ENCODE results near the gene EIF3F. TPM values are rescaled to one million over a fixed set of nuclear protein-coding genes. Genes with fewer than 3 reads are reported as not detected.

The EIF3F gene
- total and polyA plus RNA-seq, 2 donors (not counting 1 experiment from before 2014, with no cell fraction given) = 330 to 584 TPM

- peak overlapping the region; percentile 75 for H3K9ac ChIP-seq (ENCODE audit: low read length)
- WGBS (ENCODE audit: insufficient coverage) = 1% methylated on average over 84 of the region's 84 CpGs
- H3K4me1 ChIP-seq (ENCODE audit: control insufficient read depth in 2 of 2, insufficient read depth in 2 of 2, low read length in 2 of 2) = peaks cover 16 to 18% of the 10 kb centered on the region in 2 donors
- ChIA-PET CTCF (no interaction called here), POLR2A (no interaction called here)
- peak; percentile 57 for DNase-seq
- H4K20me1 ChIP-seq (ENCODE audit: control insufficient read depth, insufficient read depth, low read length, poor library complexity, severe bottlenecking) = no peaks in the 10 kb centered on the region
- intact Hi-C loops (cut with micrococcal nuclease) = loop anchor here (2.0 kb wide), 1 partner anchor 33 kb away; the partner anchor contains the start of gene EIF3F
- peak overlapping the region in 4 of 5 experiments; percentile 31 to 69 (median 60) for H3K4me3 ChIP-seq (ENCODE audit: control extremely low read depth in 1 of 5, extremely low read depth in 1 of 5, insufficient read depth in 1 of 5, low read depth in 2 of 5, low read length in 4 of 5)
- peak overlapping the region; percentile 79 for H3K4me3 Mint-ChIP-seq
- H2AFZ ChIP-seq (ENCODE audit: insufficient read depth, low read depth, low read length, poor library complexity, severe bottlenecking) = peak overlapping the region; percentile 66
- peak; percentile 34 for ATAC-seq (ENCODE audit: low read depth)
- no peaks in the 10 kb centered on the region for H3K36me3 ChIP-seq (replicated peaks in 1 of 2; ENCODE audit: control extremely low read depth in 1 of 2, control insufficient read depth in 1 of 2, extremely low read depth in 1 of 2, insufficient read depth in 2 of 2, low read length in 1 of 2)
- peaks cover 0 to 3% (median 0%) of the 10 kb centered on the region in 3 donors for H3K9me3 ChIP-seq (ENCODE audit: control extremely low read depth in 1 of 3, control insufficient read depth in 2 of 3, insufficient read depth in 1 of 3, low read length in 2 of 3)
- H3K27ac Mint-ChIP-seq = no peak overlapping the region
- peak overlapping the region; percentile 99 for H3K4me2 ChIP-seq (replicated peaks; ENCODE audit: low read depth, low read length, poor library complexity, severe bottlenecking)
- H3K27ac ChIP-seq (ENCODE audit: low read length in 2 of 2) = peak overlapping the region in 1 of 2 donors; percentile 33
- no peaks in the 10 kb centered on the region for H3K79me2 ChIP-seq (ENCODE audit: control insufficient read depth, insufficient read depth, low read length)
- TF ChIP-seq EZH2 (IDR thresholded peaks at IDR 0.05; ENCODE audit: borderline replicate concordance, insufficient read depth, low read depth, low read length, poor library complexity, severe bottlenecking) = no peak
- TF ChIP-seq CTCF (IDR thresholded peaks at IDR 0.05) = no peak
- no peaks in the 10 kb centered on the region for H3K9me3 Mint-ChIP-seq (ENCODE audit: insufficient read depth)
- peaks cover 0 to 65% (median 37%) of the 10 kb centered on the region in 4 experiments for H3K27me3 ChIP-seq (replicated peaks in 1 of 4; ENCODE audit: control extremely low read depth in 1 of 4, control insufficient read depth in 3 of 4, insufficient read depth in 4 of 4, low read length in 3 of 4)
- peaks cover 41% of the 10 kb centered on the region for H3K27me3 Mint-ChIP-seq
- H3K4me1 Mint-ChIP-seq = peaks cover 14% of the 10 kb centered on the region
Measured at GRCh38 chr11:8019314-8020243, 32.4 kb downstream of the EIF3F start.

GRCh38 chr11:8020244-8020597 lies 33.1 kb downstream of the EIF3F start:
- POLR2A ChIA-PET = no interaction called here
- peaks cover 0 to 71% (median 36%) of the 10 kb centered on the region in 4 experiments for H3K27me3 ChIP-seq (replicated peaks in 1 of 4; ENCODE audit: control extremely low read depth in 1 of 4, control insufficient read depth in 3 of 4, insufficient read depth in 4 of 4, low read length in 3 of 4)
- DNase-seq (no peak), ATAC-seq (ENCODE audit: low read depth) (no peak)
- no peak overlapping the region for H3K27ac ChIP-seq (ENCODE audit: low read length in 2 of 2)
- H2AFZ ChIP-seq (ENCODE audit: insufficient read depth, low read depth, low read length, poor library complexity, severe bottlenecking) = peak overlapping the region; percentile 66
- peak overlapping the region; percentile 99 for H3K4me2 ChIP-seq (replicated peaks; ENCODE audit: low read depth, low read length, poor library complexity, severe bottlenecking)
- peaks cover 41% of the 10 kb centered on the region for H3K27me3 Mint-ChIP-seq
- H3K4me3 ChIP-seq (ENCODE audit: control extremely low read depth in 1 of 5, extremely low read depth in 1 of 5, insufficient read depth in 1 of 5, low read depth in 2 of 5, low read length in 4 of 5) = peak overlapping the region in 3 of 5 experiments; percentile 55 to 69 (median 64)
- no peaks in the 10 kb centered on the region for H3K79me2 ChIP-seq (ENCODE audit: control insufficient read depth, insufficient read depth, low read length)
- CTCF ChIA-PET = no interaction called here
- peak overlapping the region; percentile 75 for H3K9ac ChIP-seq (ENCODE audit: low read length)
- H3K9me3 ChIP-seq (ENCODE audit: control extremely low read depth in 1 of 3, control insufficient read depth in 2 of 3, insufficient read depth in 1 of 3, low read length in 2 of 3) = peaks cover 0 to 3% (median 0%) of the 10 kb centered on the region in 3 donors
- no peak overlapping the region for H3K27ac Mint-ChIP-seq
- TF ChIP-seq EZH2 (IDR thresholded peaks at IDR 0.05; ENCODE audit: borderline replicate concordance, insufficient read depth, low read depth, low read length, poor library complexity, severe bottlenecking) = no peak
- TF ChIP-seq CTCF (IDR thresholded peaks at IDR 0.05) = no peak
- H4K20me1 ChIP-seq (ENCODE audit: control insufficient read depth, insufficient read depth, low read length, poor library complexity, severe bottlenecking) = no peaks in the 10 kb centered on the region
- no peaks in the 10 kb centered on the region for H3K9me3 Mint-ChIP-seq (ENCODE audit: insufficient read depth)
- no peaks in the 10 kb centered on the region for H3K36me3 ChIP-seq (replicated peaks in 1 of 2; ENCODE audit: control extremely low read depth in 1 of 2, control insufficient read depth in 1 of 2, extremely low read depth in 1 of 2, insufficient read depth in 2 of 2, low read length in 1 of 2)
- H3K4me3 Mint-ChIP-seq = peak overlapping the region; percentile 79
- H3K4me1 Mint-ChIP-seq = peaks cover 14% of the 10 kb centered on the region
- H3K4me1 ChIP-seq (ENCODE audit: control insufficient read depth in 2 of 2, insufficient read depth in 2 of 2, low read length in 2 of 2) = peaks cover 16 to 18% of the 10 kb centered on the region in 2 donors
- 25% methylated on average over 4 of the region's 7 CpGs for WGBS (ENCODE audit: insufficient coverage)
- intact Hi-C loops (cut with micrococcal nuclease) = no loop called here

Measured in B cell (primary cell).